ENCODE results near the gene OR6J1. TPM values are rescaled to one million over a fixed set of nuclear protein-coding genes. Genes with fewer than 3 reads are reported as not detected.

OR6J1 gene
- total RNA-seq, 1 donor from 2014 or later: not detected

DNA sequence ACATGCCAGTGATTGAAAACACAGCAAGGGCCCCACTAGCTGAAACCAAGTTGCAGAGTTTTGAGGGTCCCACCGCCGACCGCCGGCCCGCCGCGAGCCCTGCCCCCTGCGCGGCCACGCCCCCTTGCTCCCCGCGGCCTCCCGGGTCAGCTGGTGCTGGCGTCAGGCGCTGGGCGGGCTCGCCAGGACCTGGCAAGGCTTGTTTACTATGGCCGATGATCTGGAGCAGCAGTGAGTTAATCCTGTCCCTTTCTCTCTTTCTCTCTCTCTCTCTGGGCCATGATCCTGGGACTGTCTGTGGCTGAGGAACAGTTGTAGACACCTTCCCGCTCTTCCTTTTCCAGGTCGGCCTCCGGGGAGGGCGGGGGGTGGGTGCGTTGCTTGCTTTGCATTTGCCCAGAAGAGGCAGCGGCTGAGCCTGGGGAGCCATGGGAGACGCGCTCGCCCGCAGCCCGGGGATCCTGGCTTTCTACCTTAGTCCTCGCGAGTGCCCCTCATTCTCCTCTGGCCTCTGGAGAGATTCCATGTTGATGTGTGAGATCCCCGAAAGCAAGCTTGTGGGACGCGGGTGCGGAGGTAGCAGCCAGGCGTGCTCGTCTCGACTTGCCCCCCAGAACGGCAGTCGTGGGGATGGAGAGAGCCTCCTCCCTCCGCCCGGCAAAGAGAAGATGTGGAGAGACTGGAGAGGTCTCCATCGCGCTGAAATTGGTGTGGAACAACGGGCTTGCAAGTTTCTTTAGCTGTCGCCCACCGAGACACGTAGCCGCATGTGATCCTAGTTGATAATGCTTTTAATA, 45.9 kb downstream of the OR6J1 start, which contains the start of gene ABHD4:
TSS of gene ABHD4 (plus strand) at position 202 of the 797 bp plus-strand sequence. CDS start at position 209, 7 bp downstream.
- Histone ChIP-seq H3K27me3 (ENCODE audit: low read depth) (no peaks in the 10 kb centered on the region), H3K36me3 (peaks cover 20% of the 10 kb centered on the region), H3K9me3 (no peaks in the 10 kb centered on the region), H3K4me1 (peaks cover 22% of the 10 kb centered on the region), H3K27ac (peak within 1 kb of the TSS; percentile 89), H3K4me3 (peak within 1 kb of the TSS; percentile 89)
- DNase-seq (peak; percentile 90), ATAC-seq (peak; percentile 95 to 99)
- intact Hi-C loops (cut with DNase I): no loop called here
- TF ChIP-seq, protein P1, sequence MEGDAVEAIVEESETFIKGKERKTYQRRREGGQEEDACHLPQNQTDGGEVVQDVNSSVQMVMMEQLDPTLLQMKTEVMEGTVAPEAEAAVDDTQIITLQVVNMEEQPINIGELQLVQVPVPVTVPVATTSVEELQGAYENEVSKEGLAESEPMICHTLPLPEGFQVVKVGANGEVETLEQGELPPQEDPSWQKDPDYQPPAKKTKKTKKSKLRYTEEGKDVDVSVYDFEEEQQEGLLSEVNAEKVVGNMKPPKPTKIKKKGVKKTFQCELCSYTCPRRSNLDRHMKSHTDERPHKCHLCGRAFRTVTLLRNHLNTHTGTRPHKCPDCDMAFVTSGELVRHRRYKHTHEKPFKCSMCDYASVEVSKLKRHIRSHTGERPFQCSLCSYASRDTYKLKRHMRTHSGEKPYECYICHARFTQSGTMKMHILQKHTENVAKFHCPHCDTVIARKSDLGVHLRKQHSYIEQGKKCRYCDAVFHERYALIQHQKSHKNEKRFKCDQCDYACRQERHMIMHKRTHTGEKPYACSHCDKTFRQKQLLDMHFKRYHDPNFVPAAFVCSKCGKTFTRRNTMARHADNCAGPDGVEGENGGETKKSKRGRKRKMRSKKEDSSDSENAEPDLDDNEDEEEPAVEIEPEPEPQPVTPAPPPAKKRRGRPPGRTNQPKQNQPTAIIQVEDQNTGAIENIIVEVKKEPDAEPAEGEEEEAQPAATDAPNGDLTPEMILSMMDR (IDR thresholded peaks at IDR 0.05): peak; percentile 3

DNA sequence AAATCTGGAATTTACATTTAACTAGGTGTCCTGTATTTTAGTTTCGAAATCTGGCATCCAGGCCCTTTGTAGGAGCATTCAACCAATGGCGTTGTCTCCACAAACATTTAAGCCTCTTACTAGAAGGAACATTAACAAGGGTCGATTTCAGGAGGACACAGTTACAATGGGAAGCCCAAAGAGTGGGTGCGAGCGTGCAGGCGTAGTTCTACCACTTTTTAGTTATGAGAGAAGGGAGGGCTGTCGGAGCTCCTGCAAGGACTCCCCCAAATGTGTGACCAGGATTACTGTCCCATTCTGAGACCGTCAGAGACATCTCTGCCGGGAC, 46.4 kb downstream of the OR6J1 start:
- ATAC-seq (peak; percentile 20 to 35), DNase-seq (no peak)
- H3K4me1 ChIP-seq: peaks cover 22% of the 10 kb centered on the region
- H3K36me3 ChIP-seq: peaks cover 14% of the 10 kb centered on the region
- TF ChIP-seq, protein P1 (IDR thresholded peaks at IDR 0.05): no peak
- intact Hi-C loops (cut with DNase I): no loop called here
- no peaks in the 10 kb centered on the region for H3K9me3 ChIP-seq
- H3K27me3 ChIP-seq (ENCODE audit: low read depth): no peaks in the 10 kb centered on the region
- H3K27ac ChIP-seq: peak overlapping the region; percentile 89
- H3K4me3 ChIP-seq: peak overlapping the region; percentile 89

DNA sequence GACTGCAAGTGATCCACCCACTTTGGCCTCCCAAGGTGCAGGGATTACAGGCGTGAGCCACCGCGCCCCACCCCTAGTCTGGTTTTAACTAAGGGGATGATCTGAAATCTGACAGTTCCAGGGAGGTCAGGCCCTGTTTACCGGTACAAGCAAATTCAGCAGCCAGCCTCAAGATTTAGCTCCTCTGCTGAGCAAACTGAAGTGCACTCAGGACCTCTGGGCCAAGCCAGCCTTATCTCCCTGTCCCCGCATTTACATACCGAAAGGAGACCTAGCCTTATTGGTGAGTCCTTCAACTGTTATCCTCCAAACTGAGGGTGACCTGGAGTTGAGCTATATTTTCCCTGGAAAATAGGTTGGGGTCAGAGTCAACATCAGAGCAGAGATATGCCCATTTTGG, 46.9 kb downstream of the OR6J1 start:
- Histone ChIP-seq H3K36me3 (peaks cover 10% of the 10 kb centered on the region), H3K27ac (no peak overlapping the region), H3K9me3 (no peaks in the 10 kb centered on the region), H3K4me1 (peaks cover 22% of the 10 kb centered on the region), H3K27me3 (ENCODE audit: low read depth) (no peaks in the 10 kb centered on the region), H3K4me3 (peak overlapping the region; percentile 89)
- intact Hi-C loops (cut with DNase I): no loop called here
- no peak for DNase-seq
- no peak for ATAC-seq
- TF ChIP-seq, protein P1 (IDR thresholded peaks at IDR 0.05): no peak

DNA sequence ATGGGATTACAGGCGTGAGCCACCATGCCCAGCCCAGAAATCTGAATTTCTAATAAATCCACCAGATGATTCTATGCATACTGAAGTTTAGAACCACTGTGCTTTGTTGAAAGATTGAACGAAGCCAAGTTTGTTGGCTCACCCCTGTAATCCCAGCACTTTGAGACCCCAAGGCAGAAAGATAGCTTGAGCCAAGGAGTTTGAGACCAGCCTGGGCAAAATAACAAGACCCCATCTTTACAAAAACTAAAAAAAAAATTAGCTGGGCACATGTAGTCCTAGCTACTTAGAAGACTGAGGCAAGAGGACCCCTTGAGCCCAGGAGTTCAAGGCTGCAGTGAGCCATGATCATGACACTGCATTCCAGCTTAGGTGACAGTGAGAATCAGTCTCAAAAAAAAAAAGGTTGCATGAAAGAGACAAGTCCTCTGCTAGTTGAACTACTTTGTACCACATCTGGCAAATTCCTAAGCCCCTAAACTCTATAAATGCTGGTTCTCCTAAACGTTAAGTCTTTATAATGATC, 47.7 kb downstream of the OR6J1 start:
- H3K27me3 ChIP-seq (ENCODE audit: low read depth): no peaks in the 10 kb centered on the region
- peaks cover 22% of the 10 kb centered on the region for H3K4me1 ChIP-seq
- DNase-seq (no peak), ATAC-seq (no peak)
- no peak overlapping the region for H3K27ac ChIP-seq
- H3K4me3 ChIP-seq: no peak overlapping the region
- H3K9me3 ChIP-seq: no peaks in the 10 kb centered on the region
- TF ChIP-seq, protein P1 (IDR thresholded peaks at IDR 0.05): no peak
- intact Hi-C loops (cut with DNase I): no loop called here
- peaks cover 1% of the 10 kb centered on the region for H3K36me3 ChIP-seq

DNA sequence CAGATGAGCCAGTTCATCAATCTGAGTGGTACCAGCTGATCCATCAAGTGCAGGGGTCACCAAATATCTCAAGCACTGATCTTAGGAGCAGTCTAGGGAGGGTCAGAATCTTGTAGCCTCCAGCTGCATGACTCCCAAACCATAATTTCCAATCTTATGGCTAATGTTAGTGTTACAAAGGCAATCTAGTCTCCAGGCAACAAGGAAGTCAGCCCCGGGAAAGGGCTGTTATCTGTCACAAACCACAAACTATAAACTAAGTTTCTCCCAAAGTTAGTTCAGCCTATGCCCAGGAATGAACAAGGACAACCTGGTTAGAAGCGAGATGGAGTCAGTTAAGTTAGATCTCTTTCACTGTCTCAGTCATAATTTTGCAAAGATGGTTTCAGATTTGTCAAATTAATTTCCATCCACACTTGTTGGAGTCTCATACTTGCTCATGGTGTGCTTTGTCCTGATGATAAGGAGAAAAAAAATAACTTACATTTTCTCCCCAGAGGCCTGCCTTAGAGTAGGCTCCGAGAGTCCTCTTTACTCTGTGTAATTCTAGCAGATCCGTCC, 49.9 kb downstream of the OR6J1 start:
- TF ChIP-seq, protein P1 (IDR thresholded peaks at IDR 0.05): no peak
- H3K36me3 ChIP-seq: no peaks in the 10 kb centered on the region
- no peak overlapping the region for H3K4me3 ChIP-seq
- peaks cover 11% of the 10 kb centered on the region for H3K4me1 ChIP-seq
- no peak overlapping the region for H3K27ac ChIP-seq
- H3K9me3 ChIP-seq: no peaks in the 10 kb centered on the region
- ATAC-seq: no peak
- H3K27me3 ChIP-seq (ENCODE audit: low read depth): no peaks in the 10 kb centered on the region
- DNase-seq: no peak
- intact Hi-C loops (cut with DNase I): no loop called here

All from lower lobe of right lung (tissue), 2 donors.